Lower lobe of right lung (tissue), 2 donors: ENCODE results near the gene SLC41A3. TPM values are rescaled to one million over a fixed set of nuclear protein-coding genes. Genes with fewer than 3 reads are reported as not detected.
A peak's percentile ranks its signal among the peaks of the same experiment; 100 is the strongest.

ENCODE experiments used
- ATAC-seq, 2 donors: fragments of 200-7000 bp; cut with Tn5 transposase; one replicate each; pipeline ENCODE4 v1.9.1; 2020 to 2022; ENCODE audit warnings: mild to moderate bottlenecking in 2 of 2, moderate library complexity in 2 of 2
- DNase-seq: peaks from one replicate; pipeline ENCODE4 v3.0.0-alpha.2; 2020
- H3K27ac ChIP-seq: fragments of 200-600 bp; one replicate; pipeline ENCODE4 v1.8.0; 2022
- H3K27me3 ChIP-seq: fragments of 200-600 bp; one replicate; pipeline ENCODE4 v1.8.0; 2022; ENCODE audit warnings: low read depth
- H3K36me3 ChIP-seq: fragments of 200-600 bp; one replicate; pipeline ENCODE4 v1.8.0; 2022; ENCODE audit warnings: mild to moderate bottlenecking
- H3K4me1 ChIP-seq: fragments of 200-600 bp; one replicate; pipeline ENCODE4 v1.8.0; 2022
- H3K4me3 ChIP-seq: fragments of 200-600 bp; one replicate; pipeline ENCODE4 v1.8.0; 2022; ENCODE audit warnings: mild to moderate bottlenecking
- H3K9me3 ChIP-seq: fragments of 200-600 bp; one replicate; pipeline ENCODE4 v1.8.0; 2022
- intact Hi-C: fragments of 100-400 bp; cut with DNase I; formaldehyde crosslinking; loops from one replicate; pipeline ENCODE4 v1.11.0; 2022
- total RNA-seq: library from RNA; stranded (reverse); fragmentation: NEBNext Ultra II Directional; extraction: Animal tissue kit (Norgen Biotek cat#: 25700); gene quantifications from one replicate; pipeline ENCODE4 v1.2.1, GENCODE V29; 2021
- TF ChIP-seq, protein P1 (sequence below): fragments of 200-600 bp; IDR thresholded peaks from one replicate; pipeline ENCODE4 v1.8.0; 2022; ENCODE audit warnings: antibody characterized with exemption, mild to moderate bottlenecking
- donor health status: DM: no; HTN: yes; CAD: no; lungs with severe emphysema.

SLC41A3 gene
- total RNA-seq, 1 donor from 2014 or later: 36.2 TPM

DNA sequence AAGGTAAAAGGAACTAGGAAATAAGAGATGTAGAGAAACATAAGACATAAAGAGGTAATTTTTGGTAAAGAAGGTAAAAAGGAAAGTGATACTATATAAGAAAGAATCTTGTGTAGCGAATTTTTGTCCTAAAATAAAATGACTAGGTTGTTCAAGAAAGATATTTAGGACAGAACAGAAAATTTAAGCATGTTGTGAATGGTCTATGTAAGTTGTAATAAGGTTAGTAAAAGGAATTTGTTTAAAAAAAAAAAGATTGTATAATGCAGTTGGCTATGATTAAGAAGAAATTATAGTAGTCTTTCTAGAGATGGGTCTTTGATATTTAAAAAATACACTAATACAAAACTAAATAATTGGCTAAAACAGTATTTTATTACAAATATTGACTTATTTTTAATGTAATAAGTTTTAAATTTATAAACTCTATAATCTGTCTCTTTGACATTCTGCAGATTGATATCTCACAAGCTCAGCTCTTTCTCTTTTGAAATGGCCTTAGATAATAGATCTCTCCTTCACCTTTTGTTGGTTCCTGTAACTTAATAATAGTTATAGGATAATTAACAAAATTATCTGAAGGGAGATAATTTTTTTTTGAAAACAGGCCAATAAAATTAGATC lies 3.7 kb upstream of the SLC41A3 start:
- intact Hi-C loops: no loop called here
- ATAC-seq (no peak), DNase-seq (no peak)
- no peaks in the 10 kb centered on the region for H3K27me3 ChIP-seq
- H3K9me3 ChIP-seq: no peaks in the 10 kb centered on the region
- H3K27ac ChIP-seq: no peak overlapping the region
- H3K36me3 ChIP-seq: no peaks in the 10 kb centered on the region
- peaks cover 12% of the 10 kb centered on the region for H3K4me1 ChIP-seq
- H3K4me3 ChIP-seq: no peak overlapping the region
- TF ChIP-seq, protein P1, sequence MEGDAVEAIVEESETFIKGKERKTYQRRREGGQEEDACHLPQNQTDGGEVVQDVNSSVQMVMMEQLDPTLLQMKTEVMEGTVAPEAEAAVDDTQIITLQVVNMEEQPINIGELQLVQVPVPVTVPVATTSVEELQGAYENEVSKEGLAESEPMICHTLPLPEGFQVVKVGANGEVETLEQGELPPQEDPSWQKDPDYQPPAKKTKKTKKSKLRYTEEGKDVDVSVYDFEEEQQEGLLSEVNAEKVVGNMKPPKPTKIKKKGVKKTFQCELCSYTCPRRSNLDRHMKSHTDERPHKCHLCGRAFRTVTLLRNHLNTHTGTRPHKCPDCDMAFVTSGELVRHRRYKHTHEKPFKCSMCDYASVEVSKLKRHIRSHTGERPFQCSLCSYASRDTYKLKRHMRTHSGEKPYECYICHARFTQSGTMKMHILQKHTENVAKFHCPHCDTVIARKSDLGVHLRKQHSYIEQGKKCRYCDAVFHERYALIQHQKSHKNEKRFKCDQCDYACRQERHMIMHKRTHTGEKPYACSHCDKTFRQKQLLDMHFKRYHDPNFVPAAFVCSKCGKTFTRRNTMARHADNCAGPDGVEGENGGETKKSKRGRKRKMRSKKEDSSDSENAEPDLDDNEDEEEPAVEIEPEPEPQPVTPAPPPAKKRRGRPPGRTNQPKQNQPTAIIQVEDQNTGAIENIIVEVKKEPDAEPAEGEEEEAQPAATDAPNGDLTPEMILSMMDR: no peak

DNA sequence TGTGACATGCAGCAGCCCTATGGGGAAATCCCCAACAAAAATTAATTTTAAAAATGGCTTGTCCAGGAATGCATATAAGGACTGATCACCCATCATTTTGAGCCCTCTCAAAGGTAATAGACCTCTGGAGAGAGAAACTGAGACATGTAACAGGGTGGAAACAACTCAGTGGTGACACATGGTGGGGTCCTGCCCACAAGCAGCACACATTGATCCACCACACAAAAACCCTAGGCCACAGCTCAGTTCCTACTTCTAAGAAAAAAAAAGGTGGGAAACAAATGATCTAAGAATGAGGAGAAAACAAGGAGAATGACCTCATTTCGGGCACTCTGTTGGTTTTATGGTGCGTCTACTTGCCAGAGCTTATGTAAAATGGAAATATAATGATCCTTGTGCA lies 1.9 kb upstream of the SLC41A3 start:
- Histone ChIP-seq H3K27me3 (no peaks in the 10 kb centered on the region), H3K9me3 (no peaks in the 10 kb centered on the region), H3K4me1 (peaks cover 12% of the 10 kb centered on the region), H3K36me3 (no peaks in the 10 kb centered on the region), H3K4me3 (no peak overlapping the region), H3K27ac (no peak overlapping the region)
- no peak for ATAC-seq
- intact Hi-C loops: no loop called here
- no peak for DNase-seq
- TF ChIP-seq, protein P1: no peak

DNA sequence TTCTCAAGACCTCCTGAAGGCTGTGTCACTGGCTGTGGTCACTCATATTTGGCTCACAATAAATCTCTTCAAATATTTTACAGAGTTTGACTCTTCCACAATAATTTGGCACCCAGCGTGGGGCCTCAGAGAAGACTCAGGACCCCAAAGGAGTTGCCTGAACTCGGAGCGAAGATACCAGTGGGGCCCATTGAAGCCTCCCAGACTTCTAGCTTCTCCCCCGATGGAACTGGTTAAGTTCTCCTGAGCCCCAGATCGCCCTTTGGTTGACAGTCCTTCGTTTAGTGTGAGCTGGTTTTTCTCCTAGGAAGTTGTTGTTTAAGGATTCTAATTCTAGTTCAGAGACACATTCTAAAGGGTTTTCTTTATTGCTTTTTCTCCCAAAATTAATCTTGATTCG lies 1.4 kb upstream of the SLC41A3 start:
- Histone ChIP-seq H3K4me3 (no peak overlapping the region), H3K27ac (peak overlapping the region; percentile 91), H3K4me1 (peaks cover 12% of the 10 kb centered on the region), H3K27me3 (no peaks in the 10 kb centered on the region), H3K9me3 (no peaks in the 10 kb centered on the region), H3K36me3 (no peaks in the 10 kb centered on the region)
- ATAC-seq (no peak), DNase-seq (no peak)
- TF ChIP-seq, protein P1: no peak
- intact Hi-C loops: no loop called here

DNA sequence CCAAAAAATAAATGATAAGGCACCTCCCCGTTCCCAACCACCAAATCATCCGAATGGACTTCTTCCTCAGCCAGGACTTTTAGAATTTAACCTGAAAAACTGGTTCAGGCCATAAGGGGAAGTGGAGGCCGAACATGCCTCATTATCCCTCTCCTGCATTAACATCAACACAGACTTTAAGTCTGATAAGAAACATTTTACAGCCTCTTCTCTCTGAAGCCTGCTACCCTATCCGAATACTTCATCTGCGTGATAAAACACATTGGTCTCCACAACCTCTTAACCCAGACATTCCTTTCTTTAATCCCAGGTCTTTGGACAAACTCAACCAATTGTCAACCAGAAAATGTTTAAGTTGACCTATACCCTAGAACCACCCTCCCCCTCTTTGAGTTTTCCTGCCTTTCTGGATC lies 850 bp upstream of the SLC41A3 start:
- no peaks in the 10 kb centered on the region for H3K9me3 ChIP-seq
- intact Hi-C loops: no loop called here
- no peak for DNase-seq

DNA sequence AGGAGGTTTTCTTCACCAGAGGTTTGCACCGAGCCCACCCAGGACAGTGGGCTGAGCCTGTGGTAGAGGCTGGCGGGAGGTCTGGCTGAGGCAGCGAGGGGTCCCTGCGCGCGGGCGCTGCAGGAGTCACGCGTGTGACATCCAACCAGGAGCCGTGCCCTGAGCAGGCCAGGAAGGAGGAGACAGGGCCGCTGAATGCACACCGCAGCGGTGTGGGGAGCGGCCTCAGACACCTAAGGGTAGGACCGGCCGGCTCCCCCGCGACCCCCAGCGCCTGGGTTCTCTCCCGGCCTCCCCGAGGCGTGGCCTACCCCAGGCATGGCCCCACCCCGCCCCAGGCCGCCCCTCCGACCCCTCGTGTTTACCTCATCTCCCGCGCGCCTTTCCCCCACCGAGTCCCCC lies 412 bp downstream of the SLC41A3 start:
- TF ChIP-seq, protein P1: no peak
- intact Hi-C loops: no loop called here
- Histone ChIP-seq H3K4me1 (peaks cover 12% of the 10 kb centered on the region), H3K27me3 (no peaks in the 10 kb centered on the region), H3K9me3 (no peaks in the 10 kb centered on the region), H3K4me3 (peak overlapping the region; percentile 71), H3K27ac (peak overlapping the region; percentile 91), H3K36me3 (no peaks in the 10 kb centered on the region)
- ATAC-seq (peak; percentile 78 to 80), DNase-seq (peak; percentile 60)

More for the DNA sequence above, 850 bp upstream of the SLC41A3 start:
- no peak for ATAC-seq
- Histone ChIP-seq H3K4me3 (peak overlapping the region; percentile 71), H3K4me1 (peaks cover 12% of the 10 kb centered on the region), H3K36me3 (no peaks in the 10 kb centered on the region), H3K27ac (peak overlapping the region; percentile 91), H3K27me3 (no peaks in the 10 kb centered on the region)
- TF ChIP-seq, protein P1: no peak
